HepG2 (cell line): ENCODE data around the gene OR6S1. TPM values are rescaled to one million over a fixed set of nuclear protein-coding genes. Genes with fewer than 3 reads are reported as not detected.
A peak's percentile ranks its signal among the peaks of the same experiment; 100 is the strongest.

Experiments used
- ADNP ChIP-seq: sonication (generic); formaldehyde crosslinking; IDR thresholded peaks from 2 replicates; pipeline ENCODE4 v1.4.0; 2020; ENCODE audit warnings: missing genetic modification reagents
- ATF1 ChIP-seq: IDR thresholded peaks from 2 replicates; pipeline ENCODE4 v1.6.1; 2016; ENCODE audit warnings: mild to moderate bottlenecking, control low read depth
- DNMT1 ChIP-seq: sonication (generic); formaldehyde crosslinking; IDR thresholded peaks from 2 replicates; pipeline ENCODE4 v1.5.1; 2020; ENCODE audit warnings: mild to moderate bottlenecking, missing genetic modification reagents
- ELK4 ChIP-seq: sonication (generic); formaldehyde crosslinking; IDR thresholded peaks from 2 replicates; pipeline ENCODE4 v1.9.0; 2021; ENCODE audit warnings: missing genetic modification reagents, borderline replicate concordance
- GATA4 ChIP-seq: sonication (generic); IDR thresholded peaks from 2 replicates; pipeline ENCODE4 v1.6.1; 2016; ENCODE audit warnings: antibody characterized with exemption, low read depth, borderline replicate concordance
- KDM5A ChIP-seq: fragments of 200-600 bp; sonication (generic); IDR thresholded peaks from 2 replicates; pipeline ENCODE4 v1.7.0; 2018; ENCODE audit warnings: antibody characterized with exemption, mild to moderate bottlenecking, low read length, borderline replicate concordance
- MTF2 ChIP-seq: sonication (generic); formaldehyde crosslinking; IDR thresholded peaks from 2 replicates; pipeline ENCODE4 v1.5.0; 2020; ENCODE audit warnings: missing genetic modification reagents, borderline replicate concordance
- MYPOP ChIP-seq: sonication (generic); formaldehyde crosslinking; IDR thresholded peaks from 2 replicates; pipeline ENCODE4 v1.8.1; 2023; ENCODE audit warnings: mild to moderate bottlenecking, moderate library complexity, missing genetic modification reagents
- RBFOX2 ChIP-seq: fragments of 200-400 bp; formaldehyde crosslinking; IDR thresholded peaks from 2 replicates; pipeline ENCODE4 v1.6.1; 2017; ENCODE audit warnings: low read depth, mild to moderate bottlenecking, low read length
- SIN3B ChIP-seq: fragments of 150-350 bp; IDR thresholded peaks from 2 replicates; pipeline ENCODE4 v1.6.1; 2014; ENCODE audit warnings: low read length
- SMAD3 ChIP-seq: sonication (generic); formaldehyde crosslinking; IDR thresholded peaks from 2 replicates; pipeline ENCODE4 v1.4.0; 2020; ENCODE audit warnings: missing genetic modification reagents
- SRY ChIP-seq: sonication (generic); formaldehyde crosslinking; IDR thresholded peaks from 2 replicates; pipeline ENCODE4 v1.8.0; 2022; ENCODE audit warnings: mild to moderate bottlenecking, missing genetic modification reagents
- ZBTB8A ChIP-seq: sonication (generic); formaldehyde crosslinking; IDR thresholded peaks from 2 replicates; pipeline ENCODE4 v1.4.0; 2020; ENCODE audit warnings: mild to moderate bottlenecking, low read depth, missing genetic modification reagents, borderline replicate concordance
- ZNF337 ChIP-seq: sonication (generic); formaldehyde crosslinking; IDR thresholded peaks from 2 replicates; pipeline ENCODE4 v1.5.1; 2020; ENCODE audit warnings: missing genetic modification reagents, low read depth, mild to moderate bottlenecking, borderline replicate concordance
- ZNF33B ChIP-seq: sonication (generic); formaldehyde crosslinking; IDR thresholded peaks from 2 replicates; pipeline ENCODE4 v1.5.1; 2020; ENCODE audit warnings: mild to moderate bottlenecking, missing genetic modification reagents
- ZNF431 ChIP-seq: sonication (generic); formaldehyde crosslinking; IDR thresholded peaks from 2 replicates; pipeline ENCODE4 v1.9.0; 2022; ENCODE audit warnings: missing genetic modification reagents, low read depth, mild to moderate bottlenecking, borderline replicate concordance
- ZNF441 ChIP-seq: sonication (generic); formaldehyde crosslinking; IDR thresholded peaks from 2 replicates; pipeline ENCODE4 v1.7.0; 2021; ENCODE audit warnings: missing genetic modification reagents, borderline replicate concordance
- ZNF672 ChIP-seq: sonication (generic); formaldehyde crosslinking; IDR thresholded peaks from 2 replicates; pipeline ENCODE4 v1.8.1; 2022; ENCODE audit warnings: missing genetic modification reagents
- ZNF687 ChIP-seq: sonication (generic); formaldehyde crosslinking; IDR thresholded peaks from 2 replicates; pipeline ENCODE4 v1.5.1; 2020; ENCODE audit warnings: mild to moderate bottlenecking, missing genetic modification reagents, moderate library complexity
- polyA plus RNA-seq, 8 experiments: library from polyadenylated mRNA; depleted of rRNA in 3 of 8; stranded (reverse) in 7 of 8; unstranded in 1 of 8; fragments of >200 nt; fragmentation: Illumina TruSeq in 4 of 8; extraction: Trizol in 4 of 8; gene quantifications; 2 replicates each; pipeline versions ENCODE4 v1.2.1 to v1.2.3, GENCODE V29; 2011 to 2016; ENCODE audit warnings: low read depth in 4 of 8, missing spikeins in 1 of 8, mixed read lengths in 1 of 8; ENCODE audit not compliant: insufficient read depth in 1 of 8
- total RNA-seq, 5 experiments: library from RNA; depleted of rRNA; stranded (reverse); fragments of >200 nt; fragmentation: Illumina TruSeq; extraction: Trizol; gene quantifications; 2 replicates each; pipeline ENCODE4 v1.2.3, GENCODE V29; 2016; ENCODE audit warnings: low read depth in 1 of 5

Gene OR6S1
- total and polyA plus RNA-seq, 2 of the 13 experiments (the other 11 are each of a cell fraction or from before 2014, with no cell fraction given), result 0.09 TPM; not detected in 1

GRCh38 chr14:20684662-20685456, 43.4 kb upstream of the OR6S1 start (continued):
- no peak for TF ChIP-seq ZNF337
- TF ChIP-seq ELK4 (CRISPR knock-in tag), result no peak
- no peak for TF ChIP-seq MTF2 (CRISPR knock-in tag)
- TF ChIP-seq RBFOX2, result no peak; the same call in 1 of the 2 replicates
- TF ChIP-seq MYPOP (CRISPR knock-in tag), result no peak
- no peak for TF ChIP-seq SRY (CRISPR knock-in tag)
- no peak for TF ChIP-seq ZNF33B (CRISPR knock-in tag)
- no peak for TF ChIP-seq ZNF431 (CRISPR knock-in tag)
- no peak for TF ChIP-seq ZBTB8A (CRISPR knock-in tag)
- TF ChIP-seq ZNF687 (CRISPR knock-in tag), result peak; percentile 49; the same call in 1 of the 2 replicates
- TF ChIP-seq DNMT1 (CRISPR knock-in tag), result no peak
- no peak for TF ChIP-seq ZNF441
- no peak for TF ChIP-seq ADNP (CRISPR knock-in tag)
- TF ChIP-seq GATA4, result no peak
- TF ChIP-seq KDM5A, result no peak
- TF ChIP-seq SMAD3 (CRISPR knock-in tag), result peak; percentile 6; the same call in 1 of the 2 replicates
- TF ChIP-seq SIN3B, result no peak
- TF ChIP-seq ATF1, result no peak
- no peak for TF ChIP-seq ZNF672 (CRISPR knock-in tag)
